Occipital lobe (tissue), 2 donors: Measurements from ENCODE around the gene ATP5MC2. TPM values are rescaled to one million over a fixed set of nuclear protein-coding genes. Genes with fewer than 3 reads are reported as not detected.
"Not testable (repeated sequence)": the region's sequence is repeated elsewhere in the genome, so short reads cannot be mapped to it uniquely, and the experiment has no call there.

Experiments used
- DNase-seq: peaks from one replicate; lab custom pipeline; 2025; lab: John Stamatoyannopoulos, UW
- total RNA-seq: library from RNA; depleted of rRNA; stranded (reverse); fragments of >200 nt; gene quantifications from one replicate; pipeline ENCODE4 v1.2.3, GENCODE V29; 2014

Gene ATP5MC2
- total RNA-seq, 1 donor from 2014 or later, result 61.8 TPM

- DNase-seq, result no peak
Measured at GRCh38 chr12:53651737-53652136, 24.1 kb downstream of the ATP5MC2 start.

GRCh38 chr12:53646300-53646699 lies 29.6 kb downstream of the ATP5MC2 start:
- DNase-seq, result not testable (repeated sequence)

- DNase-seq, result no peak
Measured at GRCh38 chr12:53645165-53645564, 30.7 kb downstream of the ATP5MC2 start.

- no peak for DNase-seq
Measured at GRCh38 chr12:53644133-53644532, 31.8 kb downstream of the ATP5MC2 start.

GRCh38 chr12:53643232-53643979 lies 32.5 kb downstream of the ATP5MC2 start:
- no peak for DNase-seq

- DNase-seq, result no peak
Measured at GRCh38 chr12:53638057-53638456, 37.8 kb downstream of the ATP5MC2 start.

GRCh38 chr12:53636641-53637040 lies 39.2 kb downstream of the ATP5MC2 start:
- no peak for DNase-seq

GRCh38 chr12:53635708-53636107 lies 40.2 kb downstream of the ATP5MC2 start:
- not testable (repeated sequence) for DNase-seq

GRCh38 chr12:53631721-53632120 lies 44.2 kb downstream of the ATP5MC2 start:
- no peak for DNase-seq

- DNase-seq, result no peak
Measured at GRCh38 chr12:53627919-53628318, 48.0 kb downstream of the ATP5MC2 start.

GRCh38 chr12:53626702-53627169 lies 49.1 kb downstream of the ATP5MC2 start:
- DNase-seq, result no peak

GRCh38 chr12:53625946-53626701 lies 49.8 kb downstream of the ATP5MC2 start, which contains the start of gene ATF7:
Gene ATF7, minus strand, starts transcription at chr12:53626382. Its CDS starts 25,382 bp downstream, at chr12:53601000.
- peak; percentile 98 for DNase-seq

- no peak for DNase-seq
Measured at GRCh38 chr12:53625373-53625945, 50.4 kb downstream of the ATP5MC2 start.

- no peak for DNase-seq
Measured at GRCh38 chr12:53624956-53625355, 50.9 kb downstream of the ATP5MC2 start.

- no peak for DNase-seq
Measured at GRCh38 chr12:53624458-53624857, 51.4 kb downstream of the ATP5MC2 start.

GRCh38 chr12:53623548-53624385 lies 52.1 kb downstream of the ATP5MC2 start:
- DNase-seq, result no peak

- DNase-seq, result no peak
Measured at GRCh38 chr12:53622724-53623123, 53.2 kb downstream of the ATP5MC2 start.

- DNase-seq, result no peak
Measured at GRCh38 chr12:53618275-53618674, 57.6 kb downstream of the ATP5MC2 start.

- DNase-seq, result no peak
Measured at GRCh38 chr12:53617700-53618099, 58.2 kb downstream of the ATP5MC2 start.

GRCh38 chr12:53616950-53617349 lies 58.9 kb downstream of the ATP5MC2 start:
- DNase-seq, result no peak
